Measurements from ENCODE around the gene TLK1. TPM values are rescaled to one million over a fixed set of nuclear protein-coding genes. Genes with fewer than 3 reads are reported as not detected.
"Not testable (repeated sequence)": the region's sequence is repeated elsewhere in the genome, so short reads cannot be mapped to it uniquely, and the experiment has no call there.

Gene TLK1
- total and polyA plus RNA-seq, 12 donors, result 5.8 to 41.8 (median 31.1) TPM

DNA sequence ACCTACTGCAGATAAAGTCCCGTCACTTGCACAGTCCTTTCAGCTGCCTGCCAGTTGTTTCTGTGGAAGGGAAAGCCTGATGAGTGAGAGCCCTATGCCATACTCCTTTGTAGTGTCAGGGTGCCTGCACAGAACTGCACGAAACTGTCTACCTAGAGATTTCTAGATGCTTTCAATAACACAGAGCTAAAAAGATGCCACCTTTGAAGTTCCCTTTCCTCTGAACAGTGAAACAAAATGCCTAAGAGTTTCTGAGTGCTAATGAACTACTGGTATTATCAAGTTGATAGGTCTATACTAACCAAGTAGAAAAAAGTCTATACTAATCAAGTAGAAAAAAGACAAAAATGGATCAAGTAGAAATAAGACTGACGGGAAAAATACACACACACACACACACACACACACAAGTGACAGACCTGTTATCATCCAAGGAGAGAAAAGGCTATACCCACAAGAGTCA lies 79.0 kb downstream of the TLK1 start:
- 89 to 92% methylated on average over 3 of the region's 3 CpGs for WGBS, 2 donors
- peaks cover 0 to 21% (median 7%) of the 10 kb centered on the region in 9 donors for H3K4me1 ChIP-seq
- no peak overlapping the region for H3K4me3 ChIP-seq
- H3K36me3 ChIP-seq, result peaks cover 0 to 48% (median 0%) of the 10 kb centered on the region in 9 donors
- ATAC-seq (no peak), DNase-seq (no peak)
- no peaks in the 10 kb centered on the region for H3K9me3 ChIP-seq
- H3K27ac ChIP-seq, result no peak overlapping the region
- H3K27me3 ChIP-seq, result no peaks in the 10 kb centered on the region
- TF ChIP-seq, protein P1, sequence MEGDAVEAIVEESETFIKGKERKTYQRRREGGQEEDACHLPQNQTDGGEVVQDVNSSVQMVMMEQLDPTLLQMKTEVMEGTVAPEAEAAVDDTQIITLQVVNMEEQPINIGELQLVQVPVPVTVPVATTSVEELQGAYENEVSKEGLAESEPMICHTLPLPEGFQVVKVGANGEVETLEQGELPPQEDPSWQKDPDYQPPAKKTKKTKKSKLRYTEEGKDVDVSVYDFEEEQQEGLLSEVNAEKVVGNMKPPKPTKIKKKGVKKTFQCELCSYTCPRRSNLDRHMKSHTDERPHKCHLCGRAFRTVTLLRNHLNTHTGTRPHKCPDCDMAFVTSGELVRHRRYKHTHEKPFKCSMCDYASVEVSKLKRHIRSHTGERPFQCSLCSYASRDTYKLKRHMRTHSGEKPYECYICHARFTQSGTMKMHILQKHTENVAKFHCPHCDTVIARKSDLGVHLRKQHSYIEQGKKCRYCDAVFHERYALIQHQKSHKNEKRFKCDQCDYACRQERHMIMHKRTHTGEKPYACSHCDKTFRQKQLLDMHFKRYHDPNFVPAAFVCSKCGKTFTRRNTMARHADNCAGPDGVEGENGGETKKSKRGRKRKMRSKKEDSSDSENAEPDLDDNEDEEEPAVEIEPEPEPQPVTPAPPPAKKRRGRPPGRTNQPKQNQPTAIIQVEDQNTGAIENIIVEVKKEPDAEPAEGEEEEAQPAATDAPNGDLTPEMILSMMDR (IDR thresholded peaks at IDR 0.05), result no peak
- intact Hi-C loops (cut with DNase I), result loop anchor here in 1 of 10 donors (10.0 kb wide), 1 partner anchor 73 kb away; no protein-coding TSS in a partner anchor

DNA sequence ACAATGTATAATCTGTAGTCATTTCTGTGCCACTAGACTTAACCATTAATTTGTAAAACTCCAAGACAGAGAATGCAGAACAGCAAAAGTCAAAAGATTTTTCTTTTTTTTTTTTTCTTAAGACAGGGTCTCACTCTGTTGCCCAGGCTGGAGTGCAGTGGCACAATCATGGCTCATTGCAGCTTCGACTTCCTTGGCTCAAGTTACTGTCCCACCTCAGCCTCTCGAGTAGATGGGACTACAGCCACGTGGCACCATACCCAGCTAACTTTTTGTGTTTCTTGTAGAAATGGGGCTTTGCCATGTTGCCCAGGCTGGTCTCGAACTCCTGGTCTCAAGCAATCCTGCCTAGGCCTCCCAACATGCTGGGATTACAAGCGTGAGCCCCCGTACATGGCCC lies 80.1 kb downstream of the TLK1 start:
- intact Hi-C loops (cut with DNase I), result loop anchor here in 1 of 10 donors (10.0 kb wide), 1 partner anchor 74 kb away; no protein-coding TSS in a partner anchor
- WGBS, 2 donors, result 94 to 96% methylated on average over 6 of the region's 6 CpGs
- H3K9me3 ChIP-seq, result no peaks in the 10 kb centered on the region
- no peak for ATAC-seq
- no peaks in the 10 kb centered on the region for H3K27me3 ChIP-seq
- peaks cover 0 to 58% (median 0%) of the 10 kb centered on the region in 9 donors for H3K36me3 ChIP-seq
- no peak overlapping the region for H3K27ac ChIP-seq
- H3K4me1 ChIP-seq, result peaks cover 0 to 11% (median 0%) of the 10 kb centered on the region in 9 donors
- H3K4me3 ChIP-seq, result no peak overlapping the region
- DNase-seq, result no peak
- TF ChIP-seq, protein P1 (IDR thresholded peaks at IDR 0.05), result no peak

- WGBS, 2 donors, result 91 to 96% methylated on average over 7 of the region's 7 CpGs
- H3K4me1 ChIP-seq; H3K27me3 ChIP-seq; DNase-seq; H3K4me3 ChIP-seq; ATAC-seq; intact Hi-C loops (cut with DNase I); H3K27ac ChIP-seq; H3K9me3 ChIP-seq: not testable (repeated sequence)
- H3K36me3 ChIP-seq, result peaks cover 0 to 75% (median 0%) of the 10 kb centered on the region in 9 donors
Measured at GRCh38 chr2:171076422-171076821, 84.3 kb downstream of the TLK1 start.

- 96 to 97% methylated on average over 5 of the region's 5 CpGs for WGBS, 2 donors
- ATAC-seq, result no peak
- Histone ChIP-seq H3K27ac (no peak overlapping the region), H3K27me3 (no peaks in the 10 kb centered on the region), H3K4me3 (no peak overlapping the region), H3K4me1 (no peaks in the 10 kb centered on the region), H3K36me3 (peaks cover 0 to 43% (median 0%) of the 10 kb centered on the region in 9 donors), H3K9me3 (peaks cover 0 to 6% (median 0%) of the 10 kb centered on the region in 11 donors)
- intact Hi-C loops (cut with DNase I), result no loop called here
- TF ChIP-seq, protein P1 (IDR thresholded peaks at IDR 0.05), result no peak
- DNase-seq, result no peak
Measured at GRCh38 chr2:171072164-171072563, 88.5 kb downstream of the TLK1 start.

DNA sequence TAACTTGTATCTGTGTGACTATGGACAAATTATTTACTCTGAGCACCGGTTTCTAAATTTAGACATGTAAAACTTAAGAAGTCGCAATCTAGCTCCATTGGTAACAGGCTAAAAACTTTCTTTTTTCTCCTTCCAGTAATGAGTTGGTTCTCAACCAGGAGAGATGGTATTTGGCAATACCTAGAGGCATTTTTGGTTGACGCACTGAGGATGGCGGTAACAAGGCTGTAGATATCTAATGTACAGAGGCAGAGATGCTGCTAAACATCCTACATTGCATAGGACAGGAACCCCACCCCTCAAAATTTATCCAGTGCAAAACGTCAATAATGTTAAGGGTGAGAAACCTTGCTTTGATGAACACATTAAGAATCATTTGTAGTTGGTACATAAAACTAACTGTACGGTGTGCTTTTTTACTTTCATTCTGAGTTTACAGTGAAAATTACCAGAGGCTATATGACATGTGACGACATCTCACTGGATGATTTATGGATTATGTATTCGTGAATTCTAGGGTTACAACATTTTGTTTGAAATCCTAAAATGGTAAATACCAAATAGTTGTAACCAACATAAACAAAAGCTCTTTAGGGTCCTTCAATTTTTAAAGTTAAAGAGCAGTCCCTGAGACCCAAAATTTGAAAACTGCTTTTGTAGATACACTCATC lies 91.3 kb downstream of the TLK1 start:
- Histone ChIP-seq H3K4me1 (no peaks in the 10 kb centered on the region), H3K4me3 (no peak overlapping the region), H3K9me3 (peaks cover 0 to 6% (median 0%) of the 10 kb centered on the region in 11 donors), H3K27me3 (no peaks in the 10 kb centered on the region), H3K27ac (no peak overlapping the region), H3K36me3 (peaks cover 0 to 26% (median 0%) of the 10 kb centered on the region in 9 donors)
- DNase-seq (no peak), ATAC-seq (no peak)
- intact Hi-C loops (cut with DNase I), result no loop called here
- WGBS, 2 donors, result 90 to 91% methylated on average over 8 of the region's 8 CpGs
- TF ChIP-seq, protein P1 (IDR thresholded peaks at IDR 0.05), result no peak

All from heart right ventricle (tissue), 16 donors.